CD14-positive monocyte (primary cell): ENCODE data around the gene STAT4. TPM values are rescaled to one million over a fixed set of nuclear protein-coding genes. Genes with fewer than 3 reads are reported as not detected.

ENCODE experiments used
- DNase-seq, 3 donors: peaks; one replicate each; pipeline ENCODE4 v3.0.0-alpha.2; 2011 to 2022
- H2AFZ ChIP-seq: 2 replicates; pipeline ENCODE4 v1.6.0; 2012; ENCODE audit warnings: mild to moderate bottlenecking, low read depth, low read length, inconsistent platforms; ENCODE audit not compliant: insufficient read depth, poor library complexity, severe bottlenecking
- H3K27ac ChIP-seq, 2 donors: 1 replicate in 1 of 2; 2 replicates in 1 of 2; pipeline ENCODE4 v1.5.1; 2012 to 2013; ENCODE audit warnings: low read length in 2 of 2, control low read depth in 1 of 2, inconsistent platforms in 1 of 2, low read depth in 1 of 2, mild to moderate bottlenecking in 1 of 2
- H3K27me3 ChIP-seq, 2 donors: one replicate each; pipeline versions ENCODE4 v1.6.0 to v1.6.1; 2011 to 2013; ENCODE audit warnings: low read length in 2 of 2; ENCODE audit not compliant: control insufficient read depth in 2 of 2, insufficient read depth in 2 of 2
- H3K36me3 ChIP-seq, 2 donors: replicated peaks in 1 of 2; 1 replicate in 1 of 2; 2 replicates in 1 of 2; pipeline versions ENCODE4 v1.5.1 to v1.6.1; 2012 to 2013; ENCODE audit warnings: low read length in 2 of 2, control low read depth in 1 of 2, inconsistent platforms in 1 of 2, mild to moderate bottlenecking in 1 of 2; ENCODE audit not compliant: insufficient read depth in 2 of 2, control insufficient read depth in 1 of 2
- H3K4me1 ChIP-seq, 2 donors: 1 replicate in 1 of 2; 2 replicates in 1 of 2; pipeline versions ENCODE4 v1.5.1 to v1.6.1; 2012 to 2013; ENCODE audit warnings: low read length in 2 of 2, control low read depth in 1 of 2, inconsistent platforms in 1 of 2, mild to moderate bottlenecking in 1 of 2, moderate library complexity in 1 of 2; ENCODE audit not compliant: insufficient read depth in 2 of 2, control insufficient read depth in 1 of 2
- H3K4me2 ChIP-seq: replicated peaks from 2 replicates; pipeline ENCODE3; 2012; ENCODE audit warnings: low read length, moderate library complexity, mild to moderate bottlenecking; ENCODE audit not compliant: poor library complexity, severe bottlenecking; ENCODE audit errors: extremely low read depth
- H3K4me3 ChIP-seq, 3 experiments: fragments of 200-600 bp in 1 of 3; sonication (generic) in 1 of 3; replicated peaks in 1 of 3; 1 replicate in 2 of 3; 2 replicates in 1 of 3; pipeline ENCODE4 v1.5.1; 2011 to 2013; ENCODE audit warnings: low read length in 3 of 3, mild to moderate bottlenecking in 3 of 3, control low read depth in 2 of 3, low read depth in 2 of 3, inconsistent platforms in 1 of 3, moderate library complexity in 1 of 3
- H3K79me2 ChIP-seq: 2 replicates; pipeline ENCODE4 v1.6.0; 2012; ENCODE audit warnings: mild to moderate bottlenecking, control low read depth, inconsistent platforms, low read length, moderate library complexity; ENCODE audit not compliant: insufficient read depth
- H3K9ac ChIP-seq: 2 replicates; pipeline ENCODE4 v1.6.0; 2017; ENCODE audit warnings: low read length, mild to moderate bottlenecking; ENCODE audit not compliant: insufficient read depth, poor library complexity, severe bottlenecking
- H3K9me3 ChIP-seq, 2 donors: replicated peaks in 1 of 2; 1 replicate in 1 of 2; 2 replicates in 1 of 2; pipeline versions ENCODE4 v1.5.1 to v1.6.1; 2012 to 2013; ENCODE audit warnings: low read length in 2 of 2, control low read depth in 1 of 2; ENCODE audit not compliant: control insufficient read depth in 1 of 2, insufficient read depth in 1 of 2
- H4K20me1 ChIP-seq: 2 replicates; pipeline ENCODE4 v1.6.0; 2012; ENCODE audit warnings: mild to moderate bottlenecking, low read length, control low read depth, moderate library complexity; ENCODE audit not compliant: insufficient read depth
- H3K27ac Mint-ChIP-seq, 7 donors: one replicate each; pipeline ENCODE4 v1.8.0; 2020; ENCODE audit warnings: mild to moderate bottlenecking in 7 of 7, mixed read lengths in 7 of 7, moderate library complexity in 6 of 7, inconsistent platforms in 2 of 7
- H3K27me3 Mint-ChIP-seq, 3 donors: one replicate each; pipeline ENCODE4 v1.8.0; 2021 to 2022; ENCODE audit warnings: low read depth in 3 of 3, mild to moderate bottlenecking in 3 of 3, mixed read lengths in 3 of 3, moderate library complexity in 3 of 3, inconsistent platforms in 1 of 3
- H3K36me3 Mint-ChIP-seq, 2 donors: one replicate each; pipeline ENCODE4 v1.8.0; 2020; ENCODE audit warnings: mixed read lengths in 2 of 2, inconsistent platforms in 1 of 2, mild to moderate bottlenecking in 1 of 2
- H3K4me1 Mint-ChIP-seq: one replicate; pipeline ENCODE4 v1.8.0; 2020; ENCODE audit warnings: mild to moderate bottlenecking, mixed read lengths
- H3K4me3 Mint-ChIP-seq, 2 donors: one replicate each; pipeline ENCODE4 v1.8.0; 2020; ENCODE audit warnings: mild to moderate bottlenecking in 2 of 2, mixed read lengths in 2 of 2, moderate library complexity in 1 of 2
- H3K9me3 Mint-ChIP-seq, 7 donors: one replicate each; pipeline ENCODE4 v1.8.0; 2020 to 2022; ENCODE audit warnings: mixed read lengths in 7 of 7, mild to moderate bottlenecking in 6 of 7, moderate library complexity in 6 of 7, inconsistent platforms in 2 of 7
- WGBS: methylation state at CpG from one replicate; pipeline ENCODE4 v1.1.5; 2013; ENCODE audit warnings: missing lambda C conversion rate; ENCODE audit not compliant: insufficient coverage; 5-methylcytosine and 5-hydroxymethylcytosine counted together
- intact Hi-C, 2 donors: fragments of 100-400 bp; cut with micrococcal nuclease; formaldehyde crosslinking; loops; one replicate each; pipeline versions ENCODE4 v1.15.0 to v1.15.1; 2023
- polyA plus RNA-seq, 3 donors: library from polyadenylated mRNA; depleted of rRNA in 1 of 3; unstranded in 2 of 3; stranded (reverse) in 1 of 3; fragments of 300-500 nt in 2 of 3; fragments of >200 nt in 1 of 3; fragmentation: Illumina TruSeq in 2 of 3; gene quantifications; 1 replicate in 2 of 3; 2 replicates in 1 of 3; pipeline ENCODE4 v1.2.3, GENCODE V29; 2012 to 2021
- TF ChIP-seq, protein P1 (sequence below): fragments of 200-600 bp; IDR thresholded peaks from one replicate; pipeline ENCODE4 v1.8.0; 2022; ENCODE audit warnings: antibody characterized with exemption, mild to moderate bottlenecking

The STAT4 gene
- polyA plus RNA-seq, 3 donors = 0.31 to 0.52 (median 0.31) TPM

- H3K9ac ChIP-seq = no peak overlapping the region
- no peaks in the 10 kb centered on the region for H3K36me3 Mint-ChIP-seq
- no peaks in the 10 kb centered on the region for H3K36me3 ChIP-seq
- no peak overlapping the region for H3K4me3 Mint-ChIP-seq
- H3K79me2 ChIP-seq = no peaks in the 10 kb centered on the region
- no peak for DNase-seq
- no peaks in the 10 kb centered on the region for H3K27me3 Mint-ChIP-seq
- TF ChIP-seq, protein P1, sequence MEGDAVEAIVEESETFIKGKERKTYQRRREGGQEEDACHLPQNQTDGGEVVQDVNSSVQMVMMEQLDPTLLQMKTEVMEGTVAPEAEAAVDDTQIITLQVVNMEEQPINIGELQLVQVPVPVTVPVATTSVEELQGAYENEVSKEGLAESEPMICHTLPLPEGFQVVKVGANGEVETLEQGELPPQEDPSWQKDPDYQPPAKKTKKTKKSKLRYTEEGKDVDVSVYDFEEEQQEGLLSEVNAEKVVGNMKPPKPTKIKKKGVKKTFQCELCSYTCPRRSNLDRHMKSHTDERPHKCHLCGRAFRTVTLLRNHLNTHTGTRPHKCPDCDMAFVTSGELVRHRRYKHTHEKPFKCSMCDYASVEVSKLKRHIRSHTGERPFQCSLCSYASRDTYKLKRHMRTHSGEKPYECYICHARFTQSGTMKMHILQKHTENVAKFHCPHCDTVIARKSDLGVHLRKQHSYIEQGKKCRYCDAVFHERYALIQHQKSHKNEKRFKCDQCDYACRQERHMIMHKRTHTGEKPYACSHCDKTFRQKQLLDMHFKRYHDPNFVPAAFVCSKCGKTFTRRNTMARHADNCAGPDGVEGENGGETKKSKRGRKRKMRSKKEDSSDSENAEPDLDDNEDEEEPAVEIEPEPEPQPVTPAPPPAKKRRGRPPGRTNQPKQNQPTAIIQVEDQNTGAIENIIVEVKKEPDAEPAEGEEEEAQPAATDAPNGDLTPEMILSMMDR = no peak
- no peak overlapping the region for H3K27ac Mint-ChIP-seq
- no peak overlapping the region for H3K4me3 ChIP-seq
- H4K20me1 ChIP-seq = no peaks in the 10 kb centered on the region
- peaks cover 0 to 6% (median 0%) of the 10 kb centered on the region in 7 donors for H3K9me3 Mint-ChIP-seq
- H2AFZ ChIP-seq = no peak overlapping the region
- H3K9me3 ChIP-seq = no peaks in the 10 kb centered on the region
- H3K27ac ChIP-seq = no peak overlapping the region
- H3K27me3 ChIP-seq = no peaks in the 10 kb centered on the region
- H3K4me2 ChIP-seq = no peak overlapping the region
- H3K4me1 ChIP-seq = no peaks in the 10 kb centered on the region
- no peaks in the 10 kb centered on the region for H3K4me1 Mint-ChIP-seq
- intact Hi-C loops = no loop called here
Observed at GRCh38 chr2:191086706-191087105, 64.1 kb downstream of the STAT4 start.

DNA sequence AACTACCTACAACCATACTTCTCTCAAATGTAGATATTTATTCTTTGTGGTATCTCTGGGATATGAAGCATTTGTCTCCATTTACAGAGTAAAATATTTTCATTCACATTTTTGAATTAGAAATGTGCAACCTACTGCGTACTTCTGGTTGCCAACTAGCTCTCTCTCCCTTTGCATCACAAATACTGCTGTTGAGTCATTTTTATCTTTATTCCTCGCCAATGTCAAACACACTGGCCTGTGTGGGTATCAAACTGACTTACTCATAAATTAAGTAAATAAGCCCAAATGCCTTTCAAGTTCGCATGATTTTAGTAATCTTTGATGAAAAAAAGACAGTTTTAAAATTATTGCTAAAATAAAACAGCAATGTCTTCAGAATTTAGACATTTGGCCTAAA is 67.3 kb downstream of the STAT4 start:
- no peak overlapping the region for H2AFZ ChIP-seq
- no peak overlapping the region for H3K9ac ChIP-seq
- H3K4me3 ChIP-seq = no peak overlapping the region
- DNase-seq = no peak
- no peaks in the 10 kb centered on the region for H3K79me2 ChIP-seq
- no peaks in the 10 kb centered on the region for H3K4me1 ChIP-seq
- TF ChIP-seq, protein P1 = no peak
- Mint-ChIP-seq H3K36me3 (no peaks in the 10 kb centered on the region), H3K9me3 (peaks cover 0 to 7% (median 2%) of the 10 kb centered on the region in 7 donors), H3K27ac (no peak overlapping the region), H3K4me3 (no peak overlapping the region), H3K4me1 (peaks cover 2% of the 10 kb centered on the region), H3K27me3 (no peaks in the 10 kb centered on the region)
- no peaks in the 10 kb centered on the region for H3K36me3 ChIP-seq
- no peak overlapping the region for H3K27ac ChIP-seq
- intact Hi-C loops = no loop called here
- no peaks in the 10 kb centered on the region for H3K9me3 ChIP-seq
- H3K4me2 ChIP-seq = no peak overlapping the region
- no peaks in the 10 kb centered on the region for H4K20me1 ChIP-seq
- WGBS = 83% methylated on average over 1 of the region's 3 CpGs
- no peaks in the 10 kb centered on the region for H3K27me3 ChIP-seq
